GM19193 (cell line): ENCODE results near the gene RAET1L.

Source experiments
- POLR2A ChIP-seq: IDR thresholded peaks from 4 replicates; pipeline ENCODE4 v1.6.1; 2011; ENCODE audit not compliant: insufficient read depth, insufficient read length; ENCODE audit errors: extremely low read depth

RAET1L gene, protein sequence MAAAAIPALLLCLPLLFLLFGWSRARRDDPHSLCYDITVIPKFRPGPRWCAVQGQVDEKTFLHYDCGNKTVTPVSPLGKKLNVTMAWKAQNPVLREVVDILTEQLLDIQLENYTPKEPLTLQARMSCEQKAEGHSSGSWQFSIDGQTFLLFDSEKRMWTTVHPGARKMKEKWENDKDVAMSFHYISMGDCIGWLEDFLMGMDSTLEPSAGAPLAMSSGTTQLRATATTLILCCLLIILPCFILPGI

GRCh38 chr6:150025201-150025917 is at the start of gene RAET1L:
Gene RAET1L, minus strand, starts transcription at chr6:150025532. Its CDS starts 61 bp downstream, at chr6:150025471.
- no peak for TF ChIP-seq POLR2A

- TF ChIP-seq POLR2A: no peak
Observed at GRCh38 chr6:150075034-150075421, 49.7 kb upstream of the RAET1L start.

DNA sequence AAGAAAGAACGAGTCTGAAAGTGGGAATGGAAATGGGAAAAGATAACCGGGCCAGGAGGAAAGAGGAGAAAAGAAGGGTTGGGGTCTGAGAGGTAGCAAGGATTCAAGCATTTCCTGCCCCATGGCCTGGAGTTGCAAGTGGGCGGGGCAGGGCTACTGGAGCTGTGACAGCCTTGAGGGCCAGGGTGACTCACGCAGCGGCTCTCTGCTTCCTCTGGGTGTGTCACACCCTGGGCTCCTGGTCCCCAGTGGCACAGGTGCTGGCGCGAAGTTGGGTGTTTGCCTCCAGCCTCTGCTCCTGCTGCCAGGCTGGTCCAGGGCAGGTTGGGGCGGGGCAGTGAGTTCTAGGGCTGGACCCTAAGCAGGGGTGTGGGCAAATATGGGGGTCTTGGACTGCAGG is 46.9 kb upstream of the RAET1L start:
- TF ChIP-seq POLR2A: no peak

DNA sequence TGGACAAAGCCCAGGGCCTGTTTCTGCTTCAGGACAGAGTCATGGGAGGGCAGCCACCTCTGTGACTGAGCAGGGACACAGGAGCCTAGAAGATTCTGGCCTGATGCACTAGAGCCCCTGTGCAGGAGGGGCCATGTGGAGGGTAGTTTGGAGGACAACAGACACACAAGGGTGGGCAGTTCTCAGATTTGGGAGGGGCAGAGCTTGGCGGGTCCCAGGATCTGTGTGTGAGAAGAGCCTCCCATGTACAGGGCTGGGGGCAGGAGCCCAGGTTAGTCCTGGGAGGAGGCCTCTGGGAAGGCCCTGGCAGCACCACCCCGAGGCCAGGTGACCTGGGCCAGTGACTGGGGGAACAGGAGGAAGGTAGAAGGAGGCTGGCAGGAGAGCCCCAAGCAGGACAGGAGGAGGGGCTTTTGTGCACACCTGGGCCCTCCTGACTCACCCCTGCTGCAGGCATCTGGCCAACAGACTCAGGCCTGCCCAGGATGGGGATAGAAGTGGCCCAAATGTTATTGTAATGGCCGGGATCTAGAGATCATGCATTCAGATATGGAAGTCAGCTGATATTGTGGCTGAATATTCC is 45.0 kb upstream of the RAET1L start:
- TF ChIP-seq POLR2A: no peak

DNA sequence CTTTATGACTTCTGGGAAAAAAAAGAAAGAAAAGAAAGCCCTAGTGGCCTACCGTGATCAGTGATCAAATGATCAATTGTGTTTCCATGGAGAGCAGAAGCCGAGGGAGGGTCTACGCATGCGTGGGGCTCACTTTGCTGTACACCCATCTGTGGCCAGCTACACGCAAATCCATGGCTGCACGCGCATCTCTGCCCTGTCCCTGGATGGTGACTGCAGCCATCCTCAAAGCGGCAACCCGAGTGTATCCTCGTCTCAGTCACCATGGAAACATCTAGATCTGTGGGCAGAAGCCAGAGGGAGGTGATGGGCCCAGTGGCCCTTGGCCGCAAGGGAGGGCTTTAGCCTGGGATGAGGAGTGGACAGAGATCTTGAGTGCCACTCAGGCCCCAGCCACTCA is 44.4 kb upstream of the RAET1L start:
- TF ChIP-seq POLR2A: no peak

DNA sequence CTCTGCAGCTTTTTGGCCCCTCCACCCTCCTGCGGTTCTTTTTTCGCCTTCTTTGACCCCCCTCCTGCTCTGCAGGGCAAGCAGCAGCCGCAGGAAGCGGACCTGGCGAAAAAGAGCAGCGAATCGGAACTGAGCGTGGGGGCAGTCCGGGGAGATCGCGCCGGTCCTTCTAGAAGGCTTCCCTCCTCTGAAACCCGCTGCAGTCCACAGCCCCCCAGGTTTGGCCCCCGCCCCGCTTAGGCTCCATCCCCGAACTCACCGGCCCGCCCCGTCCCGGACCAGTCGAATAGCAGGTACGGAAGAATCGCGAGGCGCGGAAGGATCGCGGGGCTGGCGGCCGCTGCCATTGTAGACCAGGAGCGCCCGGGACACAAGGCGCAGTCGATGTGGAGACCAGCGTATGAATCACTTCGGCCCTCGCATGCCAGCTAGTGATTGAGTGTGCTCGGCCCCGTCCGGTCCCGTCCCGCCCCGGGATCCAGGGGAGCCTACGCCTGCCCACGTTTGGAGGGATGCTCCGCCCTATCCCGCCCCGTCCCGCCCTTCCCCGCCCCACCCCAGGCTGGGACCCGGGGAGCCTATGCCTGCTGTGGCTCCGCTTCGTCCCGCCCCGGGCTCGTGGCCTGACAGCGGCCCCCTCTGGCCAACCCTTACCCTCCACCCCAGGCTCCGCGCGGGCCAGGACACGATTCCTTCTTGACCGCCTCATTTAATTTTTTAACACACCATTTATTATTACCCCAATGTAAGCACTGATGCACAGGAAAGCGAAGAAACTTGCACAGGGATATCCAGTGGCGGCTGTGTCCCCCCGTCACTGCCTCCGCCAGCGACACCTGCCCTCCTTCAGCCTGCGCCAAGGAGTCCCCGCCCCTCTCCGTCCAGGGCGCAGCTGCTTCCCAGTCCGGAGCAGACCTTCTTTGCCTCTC is 43.7 kb upstream of the RAET1L start, which contains the start of gene ULBP3:
TSS of gene ULBP3 (minus strand) at position 402 of the 929 bp plus-strand sequence. CDS start at position 347, 55 bp downstream.
- TF ChIP-seq POLR2A: no peak

- no peak for TF ChIP-seq POLR2A
Observed at GRCh38 chr6:150068151-150068550, 42.8 kb upstream of the RAET1L start.

DNA sequence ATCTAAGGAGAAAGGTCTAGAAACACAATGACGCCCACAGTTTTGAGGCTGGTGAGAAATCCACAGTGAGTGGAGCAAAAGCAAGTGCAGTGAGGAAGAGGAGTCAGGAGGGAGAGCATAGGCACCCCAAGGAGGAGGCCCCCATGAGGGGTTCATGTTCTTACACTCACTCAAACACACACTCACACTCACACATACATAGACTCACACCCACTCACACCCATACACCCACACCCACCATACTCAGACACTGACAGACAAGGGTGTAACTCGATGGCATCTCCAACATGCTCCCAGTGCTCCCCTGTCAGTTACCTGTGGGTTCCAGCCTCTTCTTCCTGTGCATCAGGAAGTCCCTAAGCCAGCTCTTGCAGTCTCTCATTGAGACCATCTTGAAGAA is 39.8 kb upstream of the RAET1L start:
- no peak for TF ChIP-seq POLR2A

- no peak for TF ChIP-seq POLR2A
Observed at GRCh38 chr6:150063640-150064039, 38.3 kb upstream of the RAET1L start.

- TF ChIP-seq POLR2A: no peak
Observed at GRCh38 chr6:150058986-150059385, 33.7 kb upstream of the RAET1L start.

- no peak for TF ChIP-seq POLR2A
Observed at GRCh38 chr6:150058231-150058792, 33.0 kb upstream of the RAET1L start.

DNA sequence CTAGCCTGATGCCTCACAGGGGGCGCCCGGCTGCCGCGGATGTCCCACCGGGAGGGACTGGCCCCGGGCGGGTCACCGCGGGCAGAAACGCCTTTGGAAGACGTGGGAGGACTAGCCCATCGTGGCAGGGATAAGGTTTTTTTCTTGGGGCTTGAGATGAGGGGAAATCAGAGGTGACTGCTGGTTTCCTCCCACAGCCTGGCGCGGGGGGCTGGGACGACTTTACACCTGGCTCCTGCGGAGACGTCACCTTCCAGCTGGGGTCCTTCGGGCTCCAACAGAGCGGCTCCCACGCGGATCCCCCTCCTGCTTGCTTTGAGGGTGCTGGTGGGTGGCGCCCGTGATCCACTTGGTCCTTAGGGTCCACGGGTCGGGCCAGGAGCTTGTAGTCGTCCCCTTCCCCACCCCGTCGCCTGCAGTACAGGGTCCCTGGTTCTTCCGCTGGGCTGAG is 32.2 kb upstream of the RAET1L start:
- no peak for TF ChIP-seq POLR2A

DNA sequence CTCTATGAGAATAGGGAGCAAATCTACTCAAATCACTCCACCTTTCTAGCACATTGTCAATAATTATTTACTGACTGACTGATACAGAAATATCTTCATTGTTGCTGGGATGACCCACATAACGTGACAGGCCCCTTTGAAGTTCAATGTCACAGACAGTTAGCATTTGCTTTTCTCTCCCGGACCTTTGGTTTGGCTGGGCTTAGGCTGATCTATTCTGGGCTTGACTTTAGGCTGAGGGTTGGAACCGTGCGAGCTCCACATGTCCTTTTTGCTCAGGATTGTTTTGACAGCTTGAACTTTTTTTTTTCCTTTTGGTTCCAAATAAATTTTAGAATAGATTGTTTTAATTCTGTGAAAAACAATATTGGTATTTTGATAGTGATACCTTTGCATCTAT is 31.6 kb upstream of the RAET1L start:
- no peak for TF ChIP-seq POLR2A

- TF ChIP-seq POLR2A: no peak
Observed at GRCh38 chr6:150056156-150056555, 30.8 kb upstream of the RAET1L start.
